ENCODE measurements around the gene VAV3. TPM values are rescaled to one million over a fixed set of nuclear protein-coding genes. Genes with fewer than 3 reads are reported as not detected.

Gene VAV3
- total and polyA plus RNA-seq, 2 of the 8 experiments (the other 6 are each of a cell fraction or from before 2014, with no cell fraction given), result 2.9 to 7.9 TPM

- TF ChIP-seq CHD7 (IDR thresholded peaks at IDR 0.05; ENCODE audit: insufficient replicate concordance, low read length) (no peak), KDM1A (IDR thresholded peaks at IDR 0.05; ENCODE audit: borderline replicate concordance, low read length) (no peak), POLR2A (IDR thresholded peaks at IDR 0.05; ENCODE audit: control extremely low read depth in 1 of 2, low read depth in 2 of 2, low read length in 2 of 2) (no peak), PHF8 (conservative IDR thresholded peaks at IDR 0.05; ENCODE audit: low read depth, low read length) (no peak), RNF2 (IDR thresholded peaks at IDR 0.05; ENCODE audit: borderline replicate concordance, low read depth, low read length, missing control alignments, poor library complexity, severe bottlenecking) (no peak), SP4 (IDR thresholded peaks at IDR 0.05; ENCODE audit: low read length) (no peak), MAFK (IDR thresholded peaks at IDR 0.05; ENCODE audit: low read depth, low read length) (no peak), SP1 (IDR thresholded peaks at IDR 0.05; ENCODE audit: low read depth, low read length) (no peak), RFX5 (IDR thresholded peaks at IDR 0.05; ENCODE audit: borderline replicate concordance, low read depth, low read length) (no peak), MAX (IDR thresholded peaks at IDR 0.05) (no peak), BACH1 (IDR thresholded peaks at IDR 0.05; ENCODE audit: low read length) (no peak)
Observed at GRCh38 chr1:107526524-107527198, 438.3 kb downstream of the VAV3 start (continued).
